Measurements from ENCODE around the gene SDK1. TPM values are rescaled to one million over a fixed set of nuclear protein-coding genes. Genes with fewer than 3 reads are reported as not detected.

SDK1 gene
- total and polyA plus RNA-seq, 2 of the 8 experiments (the other 6 are each of a cell fraction or from before 2014, with no cell fraction given) = 3.3 to 7.2 TPM

- H2BK12ac ChIP-seq (ENCODE audit: low read depth, low read length) = no peak overlapping the region
- H2AK5ac ChIP-seq (ENCODE audit: low read depth, low read length) = no peak overlapping the region
- H3K56ac ChIP-seq (replicated peaks; ENCODE audit: insufficient read length, low read depth, low read length) = no peak overlapping the region
- H3K18ac ChIP-seq (ENCODE audit: extremely low read depth, low read length) = no peak overlapping the region; the same call in 1 of the 2 replicates
- no peak overlapping the region for H3K9ac ChIP-seq (replicated peaks in 1 of 4; ENCODE audit: extremely low read depth in 1 of 4, low read depth in 3 of 4, low read length in 3 of 4)
- H3K79me1 ChIP-seq (ENCODE audit: low read depth, low read length) = no peaks in the 10 kb centered on the region
- CTCF ChIA-PET (ENCODE audit: partially characterized antibody) = interaction anchor here (0.6 to 3.9 kb wide), 8 partner anchors 9 to 1637 kb away, joined by 3 to 16 read pairs (median 4); no protein-coding TSS in a partner anchor
- WGBS, 2 experiments (ENCODE audit: extremely low coverage in 1 of 2, insufficient coverage in 1 of 2, insufficient read length in 1 of 2, insufficient replicate concordance in 2 of 2, low coverage in 1 of 2, low lambda C conversion rate in 2 of 2, missing lambda C conversion rate in 1 of 2) = 79% methylated on average over 8 of the region's 8 CpGs; no CpG with 5 or more reads in 1 of the 2 experiments
- H3K4me3 ChIP-seq (ENCODE audit: extremely low read depth in 1 of 4, insufficient read depth in 2 of 4, low read depth in 3 of 4, low read length in 4 of 4) = no peak overlapping the region
- H3K4me1 ChIP-seq (replicated peaks in 1 of 4; ENCODE audit: control insufficient read depth in 3 of 4, insufficient read depth in 4 of 4, low read length in 3 of 4) = no peaks in the 10 kb centered on the region; a peak in 1 of 7 replicates
- H2BK20ac ChIP-seq (ENCODE audit: low read length) = no peak overlapping the region
- no peaks in the 10 kb centered on the region for H3K36me3 ChIP-seq (ENCODE audit: control insufficient read depth in 2 of 4, insufficient read depth in 4 of 4, low read length in 3 of 4)
- H4K91ac ChIP-seq (replicated peaks; ENCODE audit: insufficient read length, low read length) = no peak overlapping the region
- no peak overlapping the region for H2AFZ ChIP-seq (ENCODE audit: low read length)
- no peak overlapping the region for H3K27ac ChIP-seq (ENCODE audit: low read depth, low read length)
- H4K8ac ChIP-seq (ENCODE audit: extremely low read depth, insufficient read depth, low read length) = no peak overlapping the region
- no peaks in the 10 kb centered on the region for H4K20me1 ChIP-seq (replicated peaks in 1 of 2; ENCODE audit: control insufficient read depth in 1 of 2, insufficient read depth in 2 of 2, low read length in 2 of 2)
- no peaks in the 10 kb centered on the region for H3K27me3 ChIP-seq (replicated peaks in 1 of 4; ENCODE audit: control insufficient read depth in 3 of 4, extremely low read depth in 1 of 4, insufficient read depth in 3 of 4, low read length in 3 of 4)
- no peaks in the 10 kb centered on the region for H3K23me2 ChIP-seq (ENCODE audit: low read depth, low read length)
- no peak overlapping the region for H4K5ac ChIP-seq (ENCODE audit: insufficient read length, low read depth, low read length)
- H3K23ac ChIP-seq (ENCODE audit: insufficient read length) = no peak overlapping the region
- POLR2A ChIA-PET (ENCODE audit: partially characterized antibody) = interaction anchor here (0.5 to 0.7 kb wide), 2 partner anchors 8 to 22 kb away, joined by 3 read pairs; no protein-coding TSS in a partner anchor
- no peak overlapping the region for H2BK15ac ChIP-seq (ENCODE audit: low read length)
- H3K4ac ChIP-seq (replicated peaks; ENCODE audit: insufficient read length, low read depth, low read length) = no peak overlapping the region
- DNase-seq (ENCODE audit: low read depth in 1 of 2, low spot score in 2 of 2) = no peak
- no peaks in the 10 kb centered on the region for H3K79me2 ChIP-seq (ENCODE audit: control insufficient read depth in 1 of 2, insufficient read depth in 2 of 2, low read length in 2 of 2)
- H3K9me3 ChIP-seq (ENCODE audit: insufficient read depth in 2 of 2, low read depth in 1 of 2, low read length in 1 of 2) = no peaks in the 10 kb centered on the region
- no peak overlapping the region; the same call in 1 of the 2 replicates for H2BK5ac ChIP-seq (ENCODE audit: low read depth, low read length)
- TF ChIP-seq RFX5 (IDR thresholded peaks at IDR 0.05; ENCODE audit: borderline replicate concordance, low read depth, low read length) (no peak), POU5F1 (IDR thresholded peaks at IDR 0.05; ENCODE audit: low read depth, low read length) (no peak), GTF2F1 (IDR thresholded peaks at IDR 0.05; ENCODE audit: borderline replicate concordance, low read depth, low read length) (no peak), SUZ12 (IDR thresholded peaks at IDR 0.05; ENCODE audit: low read length) (no peak), TBP (IDR thresholded peaks at IDR 0.05; ENCODE audit: low read depth, low read length) (no peak), HDAC2 (IDR thresholded peaks at IDR 0.05; ENCODE audit: borderline replicate concordance in 1 of 2, low read depth in 2 of 2, low read length in 2 of 2) (no peak), YY1 (IDR thresholded peaks at IDR 0.05; ENCODE audit: low read depth, low read length) (no peak)
- TF ChIP-seq, protein P1, sequence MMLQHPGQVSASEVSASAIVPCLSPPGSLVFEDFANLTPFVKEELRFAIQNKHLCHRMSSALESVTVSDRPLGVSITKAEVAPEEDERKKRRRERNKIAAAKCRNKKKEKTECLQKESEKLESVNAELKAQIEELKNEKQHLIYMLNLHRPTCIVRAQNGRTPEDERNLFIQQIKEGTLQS (IDR thresholded peaks at IDR 0.05; ENCODE audit: insufficient read depth, low read depth, low read length) = no peak
- TF ChIP-seq, protein P2, sequence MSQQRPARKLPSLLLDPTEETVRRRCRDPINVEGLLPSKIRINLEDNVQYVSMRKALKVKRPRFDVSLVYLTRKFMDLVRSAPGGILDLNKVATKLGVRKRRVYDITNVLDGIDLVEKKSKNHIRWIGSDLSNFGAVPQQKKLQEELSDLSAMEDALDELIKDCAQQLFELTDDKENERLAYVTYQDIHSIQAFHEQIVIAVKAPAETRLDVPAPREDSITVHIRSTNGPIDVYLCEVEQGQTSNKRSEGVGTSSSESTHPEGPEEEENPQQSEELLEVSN (IDR thresholded peaks at IDR 0.05) = no peak
- TF ChIP-seq, protein P3, sequence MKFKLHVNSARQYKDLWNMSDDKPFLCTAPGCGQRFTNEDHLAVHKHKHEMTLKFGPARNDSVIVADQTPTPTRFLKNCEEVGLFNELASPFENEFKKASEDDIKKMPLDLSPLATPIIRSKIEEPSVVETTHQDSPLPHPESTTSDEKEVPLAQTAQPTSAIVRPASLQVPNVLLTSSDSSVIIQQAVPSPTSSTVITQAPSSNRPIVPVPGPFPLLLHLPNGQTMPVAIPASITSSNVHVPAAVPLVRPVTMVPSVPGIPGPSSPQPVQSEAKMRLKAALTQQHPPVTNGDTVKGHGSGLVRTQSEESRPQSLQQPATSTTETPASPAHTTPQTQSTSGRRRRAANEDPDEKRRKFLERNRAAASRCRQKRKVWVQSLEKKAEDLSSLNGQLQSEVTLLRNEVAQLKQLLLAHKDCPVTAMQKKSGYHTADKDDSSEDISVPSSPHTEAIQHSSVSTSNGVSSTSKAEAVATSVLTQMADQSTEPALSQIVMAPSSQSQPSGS (IDR thresholded peaks at IDR 0.05; ENCODE audit: low read length) = no peak
- no peak overlapping the region for H2BK120ac ChIP-seq (replicated peaks; ENCODE audit: low read depth, low read length)
- H3K4me2 ChIP-seq (ENCODE audit: insufficient read depth in 1 of 2, low read depth in 2 of 2, low read length in 2 of 2) = no peak overlapping the region
- H3K14ac ChIP-seq (ENCODE audit: insufficient read length) = no peak overlapping the region
- FAIRE-seq = no peak
These were observed 699.9 kb downstream of the SDK1 start for GRCh38 chr7:4000934-4001333.
